Measurements from ENCODE around the gene RPA1. TPM values are rescaled to one million over a fixed set of nuclear protein-coding genes. Genes with fewer than 3 reads are reported as not detected.
A peak's percentile ranks its signal among the peaks of the same experiment; 100 is the strongest.

Gene RPA1
- total and polyA plus RNA-seq, 2 donors (not counting 1 experiment from before 2014, with no cell fraction given), result 22.3 to 55.4 TPM

DNA sequence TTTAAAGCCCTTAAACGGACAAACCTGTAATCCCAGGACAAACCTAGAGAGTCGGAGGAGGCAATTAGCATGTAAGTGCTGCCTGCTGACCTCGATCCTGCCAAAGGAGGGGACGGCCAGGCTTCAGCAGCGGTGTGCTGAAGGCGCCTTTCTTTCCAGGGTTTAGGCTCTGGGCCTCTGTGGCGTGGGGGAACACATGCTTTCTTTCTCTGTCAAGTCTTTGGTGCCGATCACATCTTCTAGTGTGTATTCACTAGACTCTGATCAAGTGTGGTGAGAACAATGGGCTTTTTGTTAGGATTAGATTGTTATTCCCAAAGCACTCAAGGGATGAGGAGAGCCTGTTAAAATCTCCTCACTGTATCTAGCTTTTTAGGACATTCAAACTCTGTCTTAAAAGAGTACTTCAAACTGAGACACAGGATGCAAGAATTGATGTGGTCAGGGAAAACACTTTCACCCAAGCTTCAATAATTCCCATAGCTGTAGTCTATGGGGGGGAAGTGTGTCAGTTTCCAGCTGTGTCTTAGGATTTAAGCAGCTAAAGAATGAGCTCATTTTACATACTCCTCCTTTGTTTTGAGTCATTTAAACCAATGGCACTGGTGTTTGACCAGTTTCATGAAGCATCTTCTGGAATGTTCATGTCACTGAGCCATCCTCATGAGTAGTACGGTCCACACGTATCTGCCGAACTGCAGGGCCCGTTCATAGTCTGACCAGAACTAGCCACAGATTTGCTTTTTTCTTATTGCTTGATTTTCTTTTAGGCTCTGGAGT is 51.2 kb downstream of the RPA1 start:
- peak in 1 of 2 donors; percentile 52 for DNase-seq (ENCODE audit: low read depth in 2 of 2)
- no peak overlapping the region for H3K4me2 ChIP-seq (ENCODE audit: extremely low read depth, insufficient read depth, low read length)
- no peak overlapping the region for H3K27ac ChIP-seq (ENCODE audit: insufficient read depth, low read length)
- no peak overlapping the region for H3K4me3 ChIP-seq (replicated peaks in 1 of 4; ENCODE audit: control extremely low read depth in 1 of 4, insufficient read depth in 1 of 4, low read depth in 3 of 4, low read length in 4 of 4)
- H3K36me3 ChIP-seq (ENCODE audit: control insufficient read depth, insufficient read depth, low read length), result peaks cover 22% of the 10 kb centered on the region
- no peaks in the 10 kb centered on the region for H3K27me3 ChIP-seq (ENCODE audit: control insufficient read depth, insufficient read depth, low read length)
- no peaks in the 10 kb centered on the region for H4K20me1 ChIP-seq (ENCODE audit: control insufficient read depth, extremely low read depth, insufficient read depth, low read length)
- H3K79me2 ChIP-seq (ENCODE audit: control insufficient read depth, insufficient read depth, low read length), result no peaks in the 10 kb centered on the region
- TF ChIP-seq, protein P1, sequence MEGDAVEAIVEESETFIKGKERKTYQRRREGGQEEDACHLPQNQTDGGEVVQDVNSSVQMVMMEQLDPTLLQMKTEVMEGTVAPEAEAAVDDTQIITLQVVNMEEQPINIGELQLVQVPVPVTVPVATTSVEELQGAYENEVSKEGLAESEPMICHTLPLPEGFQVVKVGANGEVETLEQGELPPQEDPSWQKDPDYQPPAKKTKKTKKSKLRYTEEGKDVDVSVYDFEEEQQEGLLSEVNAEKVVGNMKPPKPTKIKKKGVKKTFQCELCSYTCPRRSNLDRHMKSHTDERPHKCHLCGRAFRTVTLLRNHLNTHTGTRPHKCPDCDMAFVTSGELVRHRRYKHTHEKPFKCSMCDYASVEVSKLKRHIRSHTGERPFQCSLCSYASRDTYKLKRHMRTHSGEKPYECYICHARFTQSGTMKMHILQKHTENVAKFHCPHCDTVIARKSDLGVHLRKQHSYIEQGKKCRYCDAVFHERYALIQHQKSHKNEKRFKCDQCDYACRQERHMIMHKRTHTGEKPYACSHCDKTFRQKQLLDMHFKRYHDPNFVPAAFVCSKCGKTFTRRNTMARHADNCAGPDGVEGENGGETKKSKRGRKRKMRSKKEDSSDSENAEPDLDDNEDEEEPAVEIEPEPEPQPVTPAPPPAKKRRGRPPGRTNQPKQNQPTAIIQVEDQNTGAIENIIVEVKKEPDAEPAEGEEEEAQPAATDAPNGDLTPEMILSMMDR (conservative IDR thresholded peaks at IDR 0.05 in 1 of 2, IDR thresholded peaks at IDR 0.05 in 1 of 2; ENCODE audit: low read depth in 1 of 2, low read length in 2 of 2), result no peak
- no peak for TF ChIP-seq EZH2 (IDR thresholded peaks at IDR 0.05; ENCODE audit: low read length, missing control alignments)
- no peak overlapping the region for H3K9ac ChIP-seq (ENCODE audit: insufficient read depth, low read length)
- no peaks in the 10 kb centered on the region for H3K4me1 ChIP-seq (ENCODE audit: control insufficient read depth, extremely low read depth, insufficient read depth, low read length)
- no peaks in the 10 kb centered on the region for H3K9me3 ChIP-seq (ENCODE audit: control insufficient read depth, insufficient read depth, low read depth, low read length)
- no peak overlapping the region for H2AFZ ChIP-seq (ENCODE audit: low read length)

DNA sequence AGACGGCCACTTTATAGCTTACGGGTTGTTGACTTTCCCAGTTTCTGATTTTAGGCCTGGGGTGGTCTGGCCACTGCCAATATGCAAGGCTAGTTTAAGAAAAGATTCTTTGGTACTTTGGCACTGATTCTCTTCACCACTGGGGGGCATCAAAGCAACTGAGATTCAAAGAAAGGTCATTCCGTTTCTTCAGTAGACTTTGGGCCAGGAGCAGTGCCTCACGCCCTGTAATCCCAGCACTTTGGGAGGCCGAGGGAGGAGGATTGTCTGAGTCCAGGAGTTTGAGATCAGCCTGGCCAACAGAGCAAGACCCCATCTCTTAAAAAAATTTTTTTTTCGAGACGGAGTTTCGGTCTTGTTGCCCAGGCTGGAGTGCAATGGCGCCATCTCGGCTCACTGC is 53.0 kb downstream of the RPA1 start:
- no peaks in the 10 kb centered on the region for H4K20me1 ChIP-seq (ENCODE audit: control insufficient read depth, extremely low read depth, insufficient read depth, low read length)
- no peaks in the 10 kb centered on the region for H3K9me3 ChIP-seq (ENCODE audit: control insufficient read depth, insufficient read depth, low read depth, low read length)
- no peaks in the 10 kb centered on the region for H3K4me1 ChIP-seq (ENCODE audit: control insufficient read depth, extremely low read depth, insufficient read depth, low read length)
- H3K4me2 ChIP-seq (ENCODE audit: extremely low read depth, insufficient read depth, low read length), result no peak overlapping the region
- peak overlapping the region; percentile 2 for H3K9ac ChIP-seq (ENCODE audit: insufficient read depth, low read length)
- peak; percentile 19 to 55 for DNase-seq (ENCODE audit: low read depth in 2 of 2)
- H3K4me3 ChIP-seq (replicated peaks in 1 of 4; ENCODE audit: control extremely low read depth in 1 of 4, insufficient read depth in 1 of 4, low read depth in 3 of 4, low read length in 4 of 4), result no peak overlapping the region
- TF ChIP-seq, protein P1 (conservative IDR thresholded peaks at IDR 0.05 in 1 of 2, IDR thresholded peaks at IDR 0.05 in 1 of 2; ENCODE audit: low read depth in 1 of 2, low read length in 2 of 2), result peak; percentile 51 to 56
- TF ChIP-seq EZH2 (IDR thresholded peaks at IDR 0.05; ENCODE audit: low read length, missing control alignments), result no peak
- peaks cover 22% of the 10 kb centered on the region for H3K36me3 ChIP-seq (ENCODE audit: control insufficient read depth, insufficient read depth, low read length)
- no peaks in the 10 kb centered on the region for H3K79me2 ChIP-seq (ENCODE audit: control insufficient read depth, insufficient read depth, low read length)
- H3K27ac ChIP-seq (ENCODE audit: insufficient read depth, low read length), result no peak overlapping the region
- H3K27me3 ChIP-seq (ENCODE audit: control insufficient read depth, insufficient read depth, low read length), result no peaks in the 10 kb centered on the region
- H2AFZ ChIP-seq (ENCODE audit: low read length), result no peak overlapping the region

DNA sequence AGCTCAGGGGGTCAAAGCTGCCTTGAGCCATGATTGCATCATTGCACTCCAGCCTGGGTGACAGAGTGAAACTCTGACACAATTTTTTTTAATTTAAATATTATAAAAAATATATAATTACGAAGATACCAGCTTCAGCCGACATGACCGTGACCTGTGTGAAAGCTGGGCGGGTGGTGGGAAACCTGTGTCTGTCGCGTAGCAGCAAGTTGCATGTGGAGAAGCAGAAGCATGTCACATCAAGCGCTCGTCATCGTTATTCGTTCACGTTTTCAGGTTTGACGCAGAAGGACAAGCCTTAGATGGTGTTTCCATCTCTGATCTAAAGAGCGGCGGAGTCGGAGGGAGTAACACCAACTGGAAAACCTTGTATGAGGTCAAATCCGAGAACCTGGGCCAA is 53.7 kb downstream of the RPA1 start:
- Histone ChIP-seq H4K20me1 (ENCODE audit: control insufficient read depth, extremely low read depth, insufficient read depth, low read length) (no peaks in the 10 kb centered on the region), H3K4me1 (ENCODE audit: control insufficient read depth, extremely low read depth, insufficient read depth, low read length) (no peaks in the 10 kb centered on the region), H3K27me3 (ENCODE audit: control insufficient read depth, insufficient read depth, low read length) (no peaks in the 10 kb centered on the region), H3K36me3 (ENCODE audit: control insufficient read depth, insufficient read depth, low read length) (peaks cover 25% of the 10 kb centered on the region), H3K9me3 (ENCODE audit: control insufficient read depth, insufficient read depth, low read depth, low read length) (no peaks in the 10 kb centered on the region), H3K79me2 (ENCODE audit: control insufficient read depth, insufficient read depth, low read length) (no peaks in the 10 kb centered on the region), H3K4me2 (ENCODE audit: extremely low read depth, insufficient read depth, low read length) (no peak overlapping the region), H3K27ac (ENCODE audit: insufficient read depth, low read length) (no peak overlapping the region), H3K9ac (ENCODE audit: insufficient read depth, low read length) (no peak overlapping the region), H3K4me3 (replicated peaks in 1 of 4; ENCODE audit: control extremely low read depth in 1 of 4, insufficient read depth in 1 of 4, low read depth in 3 of 4, low read length in 4 of 4) (no peak overlapping the region), H2AFZ (ENCODE audit: low read length) (no peak overlapping the region)
- TF ChIP-seq, protein P1 (conservative IDR thresholded peaks at IDR 0.05 in 1 of 2, IDR thresholded peaks at IDR 0.05 in 1 of 2; ENCODE audit: low read depth in 1 of 2, low read length in 2 of 2), result no peak
- TF ChIP-seq EZH2 (IDR thresholded peaks at IDR 0.05; ENCODE audit: low read length, missing control alignments), result no peak
- DNase-seq (ENCODE audit: low read depth in 2 of 2), result no peak
